Uterus (tissue), 4 donors: ENCODE results near the gene ELF2. TPM values are rescaled to one million over a fixed set of nuclear protein-coding genes. Genes with fewer than 3 reads are reported as not detected.
"Not testable (repeated sequence)": the region's sequence is repeated elsewhere in the genome, so short reads cannot be mapped to it uniquely, and the experiment has no call there.

Source experiments
- DNase-seq, 2 donors: peaks; one replicate each; pipeline ENCODE4 v3.0.0-alpha.2; 2019 to 2020
- H3K27ac ChIP-seq, 2 donors: fragments of 200-600 bp; sonication (generic); 1 replicate in 1 of 2; 2 replicates in 1 of 2; pipeline ENCODE4 v1.5.1; 2016 to 2018
- H3K27me3 ChIP-seq, 2 donors: fragments of 200-600 bp; sonication (generic); one replicate each; pipeline ENCODE4 v1.5.1; 2018 to 2019; ENCODE audit warnings: control low read depth in 1 of 2
- H3K36me3 ChIP-seq, 2 donors: fragments of 200-600 bp; sonication (generic); one replicate each; pipeline ENCODE4 v1.5.1; 2019; ENCODE audit warnings: control low read depth in 1 of 2
- H3K4me1 ChIP-seq, 2 donors: fragments of 200-600 bp; sonication (generic); one replicate each; pipeline ENCODE4 v1.5.1; 2018 to 2019; ENCODE audit warnings: control low read depth in 1 of 2
- H3K4me3 ChIP-seq, 2 donors: fragments of 200-600 bp; sonication (generic); 1 replicate in 1 of 2; 2 replicates in 1 of 2; pipeline ENCODE4 v1.5.1; 2018 to 2019; ENCODE audit warnings: mild to moderate bottlenecking in 1 of 2
- H3K9me3 ChIP-seq, 2 donors: fragments of 200-600 bp; sonication (generic); one replicate each; pipeline ENCODE4 v1.5.1; 2019; ENCODE audit warnings: control low read depth in 1 of 2
- CTCF ChIP-seq, 4 experiments: fragments of 200-600 bp in 2 of 4; fragments of 450-650 bp in 2 of 4; sonication (generic) in 2 of 4; IDR thresholded peaks; one replicate each; pipeline ENCODE4 v1.5.1; 2016 to 2019; ENCODE audit warnings: antibody characterized with exemption in 4 of 4, mild to moderate bottlenecking in 2 of 4, moderate library complexity in 1 of 4
- POLR2A ChIP-seq, 2 donors: fragments of 450-650 bp; IDR thresholded peaks; one replicate each; pipeline ENCODE4 v1.6.1; 2016; ENCODE audit warnings: antibody characterized with exemption in 2 of 2, mild to moderate bottlenecking in 1 of 2, moderate library complexity in 1 of 2
- intact Hi-C: fragments of 100-400 bp; cut with DNase I; formaldehyde crosslinking; loops from one replicate; pipeline ENCODE4 v1.15.1; 2023; ENCODE audit warnings: low total_unique reads
- total RNA-seq, 4 donors: library from RNA; depleted of rRNA in 3 of 4; stranded (reverse); fragments of >200 nt in 3 of 4; gene quantifications; one replicate each; pipeline versions ENCODE4 v1.1.0 to v1.2.4, GENCODE V29; 2014 to 2023
- donor health status: DM: yes; HTN: yes; CAD: no.

Gene ELF2
- total RNA-seq, 4 donors from 2014 or later: 65.8 to 103 (median 86.0) TPM

DNA sequence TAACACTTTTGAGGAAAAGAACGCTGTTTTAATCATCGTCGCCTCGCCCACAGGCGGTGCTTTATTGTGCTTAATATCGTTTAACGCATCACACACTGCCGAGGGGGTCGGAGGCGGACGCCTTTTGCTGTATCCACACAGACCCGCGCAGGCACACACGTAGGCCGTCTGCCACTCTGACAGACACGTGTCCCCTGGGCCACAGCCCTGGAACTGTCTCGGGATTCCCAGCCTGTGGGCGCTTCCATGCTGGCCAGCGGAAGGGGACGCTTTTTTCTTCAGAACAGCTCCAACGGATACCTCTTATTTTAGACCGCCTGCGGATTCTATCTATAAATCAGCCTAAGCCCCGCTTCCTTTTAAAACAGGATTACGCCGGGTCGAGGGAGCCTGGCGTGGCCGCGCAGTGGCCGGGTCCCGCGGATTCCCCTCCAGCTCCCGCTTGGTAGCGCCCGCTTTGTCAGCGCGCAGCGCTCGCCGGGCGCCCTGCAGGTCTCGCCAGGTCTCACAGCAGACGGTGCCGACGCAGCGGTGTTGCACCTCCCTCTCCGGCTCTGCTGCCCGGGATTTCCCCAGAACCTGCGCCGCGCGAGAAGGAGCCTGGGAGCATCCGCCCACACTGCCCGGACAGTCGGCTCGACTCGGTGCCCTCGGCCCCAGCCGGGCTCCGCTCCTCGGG lies 161.6 kb downstream of the ELF2 start, which contains the start of gene NOCT:
NOCT (plus strand) TSS at position 513 of the 679 bp plus-strand sequence. CDS start 201 bp downstream, outside the sequence.
- Histone ChIP-seq H3K36me3 (no peaks in the 10 kb centered on the region), H3K27ac (peak within 1 kb of the TSS; percentile 83 to 87), H3K27me3 (no peaks in the 10 kb centered on the region), H3K4me1 (no peaks in the 10 kb centered on the region), H3K9me3 (no peaks in the 10 kb centered on the region), H3K4me3 (peak within 1 kb of the TSS; percentile 26 to 71)
- intact Hi-C loops: no loop called here
- peak; percentile 81 to 85 for DNase-seq
- TF ChIP-seq CTCF (IDR thresholded peaks at IDR 0.05) (peak in 2 of 4 experiments; percentile 18 to 59), POLR2A (IDR thresholded peaks at IDR 0.05) (peak; percentile 80 to 90)

DNA sequence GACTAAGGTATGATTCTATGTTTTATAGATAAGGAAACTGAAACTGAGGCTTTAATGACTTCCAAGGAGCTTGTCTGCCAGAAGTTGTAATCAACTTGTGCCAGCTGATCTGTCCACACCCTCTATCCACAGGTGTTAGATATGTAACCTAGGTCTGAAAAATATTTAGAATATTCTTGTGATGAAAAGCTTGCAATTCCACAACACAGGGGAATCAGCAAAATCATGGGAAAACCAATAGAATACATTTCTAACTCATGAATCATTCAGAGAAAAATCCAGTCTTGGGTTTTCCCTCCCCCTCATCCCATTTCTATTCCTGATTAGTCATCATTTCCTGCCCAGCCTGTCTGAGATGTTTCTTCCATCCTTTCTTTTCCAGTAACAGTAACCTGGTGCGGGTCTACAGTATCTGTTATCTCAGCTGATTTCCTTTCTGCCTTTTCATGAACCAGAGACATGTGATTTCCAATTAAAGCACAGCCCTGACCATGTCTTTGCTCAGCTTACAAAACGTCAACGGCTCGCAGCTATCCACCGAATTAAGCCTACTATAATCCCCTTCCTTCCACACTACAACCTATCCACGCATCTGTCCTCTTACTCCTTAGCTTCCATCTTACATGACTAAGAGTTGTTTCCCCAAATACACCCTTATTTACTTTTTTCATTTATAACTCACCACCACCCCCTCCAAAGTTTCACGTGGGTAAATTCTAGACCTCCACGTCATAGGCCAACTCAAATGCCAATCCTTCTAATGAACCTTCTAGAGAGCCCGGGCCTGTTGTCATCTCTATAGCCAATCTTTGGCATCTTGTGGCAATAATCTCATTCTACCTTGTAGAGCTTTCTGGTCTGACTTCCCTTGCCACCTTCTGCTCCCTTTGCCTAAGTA lies 162.4 kb downstream of the ELF2 start:
- H3K27me3 ChIP-seq: no peaks in the 10 kb centered on the region
- no peak for TF ChIP-seq CTCF (IDR thresholded peaks at IDR 0.05)
- no peak for TF ChIP-seq POLR2A (IDR thresholded peaks at IDR 0.05)
- H3K36me3 ChIP-seq: no peaks in the 10 kb centered on the region
- no peaks in the 10 kb centered on the region for H3K9me3 ChIP-seq
- intact Hi-C loops: no loop called here
- H3K4me3 ChIP-seq: peak overlapping the region; percentile 26 to 71
- peak overlapping the region; percentile 83 to 87 for H3K27ac ChIP-seq
- peak in 1 of 2 donors; percentile 39 for DNase-seq
- no peaks in the 10 kb centered on the region for H3K4me1 ChIP-seq

DNA sequence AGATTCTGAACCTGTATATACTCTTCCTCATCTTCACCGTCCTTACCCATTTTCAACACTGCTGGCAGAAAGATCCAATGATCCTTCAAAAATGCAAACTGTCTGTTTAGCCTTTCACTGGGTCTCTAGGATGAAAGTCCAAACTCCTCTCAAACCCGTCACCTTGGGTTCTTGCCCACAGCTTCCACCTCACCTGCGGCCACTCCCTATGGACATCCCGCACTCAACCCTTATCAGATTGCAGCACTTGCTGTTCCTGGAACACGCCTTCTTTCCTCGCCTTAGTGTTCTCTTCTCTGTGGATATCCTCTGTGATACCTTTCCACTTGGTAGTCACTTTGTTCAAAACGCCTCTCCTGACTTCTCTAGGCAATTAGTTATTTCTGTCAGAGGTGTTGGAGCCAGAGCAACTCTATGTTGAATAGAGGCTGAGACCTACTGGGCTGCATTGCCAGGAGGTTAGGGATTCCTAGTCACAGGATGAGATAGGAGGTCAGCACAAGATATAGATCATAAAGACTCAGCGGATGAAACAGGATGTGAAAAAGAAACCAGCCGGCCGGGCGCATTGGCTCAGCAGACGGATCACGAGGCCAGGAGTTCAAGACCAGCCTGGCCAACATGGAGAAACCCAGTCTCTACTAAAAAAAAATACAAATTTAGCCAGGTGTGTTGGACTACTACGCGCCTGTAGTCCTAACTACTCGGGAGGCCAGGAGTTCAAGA lies 165.6 kb downstream of the ELF2 start:
- DNase-seq: no peak
- intact Hi-C loops: no loop called here
- H3K4me1 ChIP-seq: no peaks in the 10 kb centered on the region
- H3K27ac ChIP-seq: no peak overlapping the region
- no peak overlapping the region for H3K4me3 ChIP-seq
- H3K36me3 ChIP-seq: no peaks in the 10 kb centered on the region
- H3K9me3 ChIP-seq: peaks cover 0 to 4% of the 10 kb centered on the region in 2 donors
- TF ChIP-seq POLR2A (IDR thresholded peaks at IDR 0.05) (no peak), CTCF (IDR thresholded peaks at IDR 0.05) (no peak)
- H3K27me3 ChIP-seq: no peaks in the 10 kb centered on the region

- no peaks in the 10 kb centered on the region for H3K27me3 ChIP-seq
- H3K27ac ChIP-seq: no peak overlapping the region
- H3K4me3 ChIP-seq: no peak overlapping the region
- intact Hi-C loops: no loop called here
- H3K4me1 ChIP-seq: no peaks in the 10 kb centered on the region
- DNase-seq: no peak
- TF ChIP-seq POLR2A (IDR thresholded peaks at IDR 0.05) (no peak), CTCF (IDR thresholded peaks at IDR 0.05) (no peak)
- no peaks in the 10 kb centered on the region for H3K36me3 ChIP-seq
- H3K9me3 ChIP-seq: peaks cover 0 to 4% of the 10 kb centered on the region in 2 donors
Observed at GRCh38 chr4:139009702-139010101, 167.3 kb downstream of the ELF2 start.

DNA sequence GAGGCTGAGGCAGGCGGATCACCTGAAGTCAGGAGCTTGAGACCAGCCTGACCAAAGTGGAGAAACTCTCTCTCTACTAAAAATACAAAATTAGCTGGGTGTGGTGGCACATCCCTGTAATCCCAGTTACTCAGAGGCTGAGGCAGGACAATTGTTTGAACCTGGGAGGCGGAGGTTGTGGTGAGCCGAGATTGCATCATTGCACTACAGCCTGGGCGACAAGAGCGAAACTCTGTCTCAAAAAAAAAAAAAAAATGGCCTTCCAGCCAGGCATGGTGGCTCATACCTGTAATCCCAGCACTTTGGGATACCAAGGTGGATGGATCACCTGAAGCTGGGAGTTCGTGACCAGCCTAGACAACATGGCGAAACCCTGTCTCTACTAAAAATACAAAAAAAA lies 168.7 kb downstream of the ELF2 start:
- H3K4me1 ChIP-seq, H3K36me3 ChIP-seq, H3K27ac ChIP-seq, H3K4me3 ChIP-seq, H3K9me3 ChIP-seq, DNase-seq, H3K27me3 ChIP-seq, intact Hi-C loops: not testable (repeated sequence)
